ENCODE measurements around the gene MPRIP.

GRCh38 chr17:17107281-17107680 is 65.0 kb downstream of the MPRIP start:
- TF ChIP-seq POLR2AphosphoS5 (IDR thresholded peaks at IDR 0.05; ENCODE audit: insufficient read depth, low read depth, low read length) (no peak), CTCF (IDR thresholded peaks at IDR 0.05; ENCODE audit: extremely low read depth in 1 of 2, insufficient read depth in 1 of 2, low read depth in 1 of 2, low read length in 2 of 2) (no peak), POLR2A (IDR thresholded peaks at IDR 0.05; ENCODE audit: low read depth, low read length) (no peak), JUN (IDR thresholded peaks at IDR 0.05; ENCODE audit: borderline replicate concordance, insufficient read depth, insufficient read length, low read depth) (no peak)

Measured in endothelial cell of umbilical vein (primary cell).